C4-2B (cell line): Measurements from ENCODE around the gene SUSD1.

ENCODE experiments used
- H3K27ac ChIP-seq: fragments of 450-650 bp; 2 replicates; pipeline ENCODE4 v1.5.1; 2017
- CTCF ChIP-seq: fragments of 450-650 bp; conservative IDR thresholded peaks from 2 replicates; pipeline ENCODE4 v1.5.1; 2017; ENCODE audit warnings: mild to moderate bottlenecking
- ZFX ChIP-seq: fragments of 450-650 bp; IDR thresholded peaks from 2 replicates; pipeline ENCODE4 v1.6.1; 2017

The SUSD1 gene

GRCh38 chr9:112093870-112094216, 81.3 kb downstream of the SUSD1 start:
- H3K27ac ChIP-seq: no peak overlapping the region
- no peak for TF ChIP-seq ZFX
- TF ChIP-seq CTCF: no peak

- no peak overlapping the region for H3K27ac ChIP-seq
- TF ChIP-seq ZFX: no peak
- no peak for TF ChIP-seq CTCF
Observed at GRCh38 chr9:112093147-112093869, 81.8 kb downstream of the SUSD1 start.

GRCh38 chr9:112091810-112092209, 83.3 kb downstream of the SUSD1 start:
- TF ChIP-seq ZFX (no peak), CTCF (peak; percentile 39)
- no peak overlapping the region for H3K27ac ChIP-seq

DNA sequence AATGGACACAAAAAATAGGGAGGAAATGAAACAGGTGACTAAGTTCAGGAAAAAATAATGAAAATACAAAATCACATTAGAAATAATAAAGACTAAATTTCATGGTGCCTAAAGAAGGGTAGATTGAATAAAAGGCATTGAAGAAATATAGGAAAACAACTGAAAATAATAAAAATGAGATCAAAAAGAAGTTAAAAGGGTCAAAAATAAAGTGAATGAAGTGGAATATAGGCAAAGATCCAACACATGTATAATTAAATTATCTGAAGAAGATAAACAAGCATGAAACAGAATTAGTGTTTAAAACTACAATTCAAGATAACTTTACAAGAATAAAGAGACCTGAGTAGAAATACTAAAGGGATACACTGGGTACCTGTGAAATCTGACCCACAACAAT, 87.6 kb downstream of the SUSD1 start:
- no peak overlapping the region for H3K27ac ChIP-seq
- TF ChIP-seq CTCF (no peak), ZFX (no peak)

GRCh38 chr9:112086627-112087026, 88.5 kb downstream of the SUSD1 start:
- H3K27ac ChIP-seq: no peak overlapping the region
- peak; percentile 66 for TF ChIP-seq CTCF
- no peak for TF ChIP-seq ZFX

DNA sequence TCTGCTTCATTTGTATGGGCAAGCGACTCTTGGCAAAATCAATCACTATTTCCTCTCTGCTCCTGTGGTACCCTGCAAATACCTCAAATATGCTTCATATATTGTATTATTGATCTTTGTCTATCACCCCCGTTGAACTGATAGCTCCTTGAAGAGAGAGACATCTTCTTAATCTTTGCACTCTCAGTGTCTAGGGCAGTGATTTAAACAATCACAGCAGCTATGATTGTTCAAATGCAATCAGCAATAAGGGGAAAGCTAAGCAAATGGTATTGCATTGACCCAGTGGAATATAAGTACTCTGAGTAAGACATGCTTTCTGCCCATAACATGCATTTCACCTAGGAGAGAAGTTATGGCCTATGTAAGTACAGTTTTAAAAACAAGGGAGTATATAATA, 90.2 kb downstream of the SUSD1 start:
- no peak for TF ChIP-seq CTCF
- TF ChIP-seq ZFX: no peak
- no peak overlapping the region for H3K27ac ChIP-seq

- H3K27ac ChIP-seq: no peak overlapping the region
- TF ChIP-seq CTCF (no peak), ZFX (no peak)
Observed at GRCh38 chr9:112084334-112084733, 90.8 kb downstream of the SUSD1 start.
